ENCODE results near the gene CEP112. TPM values are rescaled to one million over a fixed set of nuclear protein-coding genes. Genes with fewer than 3 reads are reported as not detected.

CEP112 gene
- total and polyA plus RNA-seq, 2 donors (not counting 3 experiments of a cell fraction or from before 2014, with no cell fraction given): 1.5 to 25.3 TPM

- Histone ChIP-seq H3K27me3 (ENCODE audit: control insufficient read depth in 2 of 2, insufficient read depth in 2 of 2, low read length in 2 of 2) (peaks cover 8 to 10% of the 10 kb centered on the region in 2 experiments), H3K79me2 (ENCODE audit: control insufficient read depth, insufficient read depth, low read length) (no peaks in the 10 kb centered on the region), H4K20me1 (replicated peaks; ENCODE audit: control insufficient read depth, extremely low read depth, insufficient read depth, low read length) (no peaks in the 10 kb centered on the region), H3K27ac (ENCODE audit: insufficient read depth, low read depth, low read length) (no peak overlapping the region), H3K4me3 (replicated peaks in 1 of 3; ENCODE audit: insufficient read depth in 1 of 3, low read depth in 1 of 3, low read length in 3 of 3) (no peak overlapping the region), H2AFZ (ENCODE audit: low read depth, low read length) (no peak overlapping the region), H3K9ac (replicated peaks; ENCODE audit: extremely low read depth, insufficient read depth, low read length) (no peak overlapping the region), H3K9me1 (replicated peaks; ENCODE audit: control insufficient read depth, extremely low read depth, insufficient read depth, low read length) (no peaks in the 10 kb centered on the region), H3K36me3 (ENCODE audit: control insufficient read depth in 2 of 2, extremely low read depth in 1 of 2, insufficient read depth in 2 of 2, low read length in 2 of 2) (no peaks in the 10 kb centered on the region), H3K9me3 (replicated peaks; ENCODE audit: control insufficient read depth, insufficient read depth, low read length) (no peaks in the 10 kb centered on the region), H3K4me2 (ENCODE audit: insufficient read depth, low read length) (no peak overlapping the region), H3K4me1 (ENCODE audit: control insufficient read depth, extremely low read depth, insufficient read depth, low read length) (no peaks in the 10 kb centered on the region)
- ChIA-PET POLR2A (interaction anchor here (0.6 kb wide), 1 partner anchor 332 kb away, joined by 3 read pairs; no protein-coding TSS in a partner anchor), CTCF (interaction anchor here (1.1 to 1.6 kb wide), 2 partner anchors 12 to 15 kb away, joined by 3 to 5 read pairs; no protein-coding TSS in a partner anchor)
- BruUV-seq (replicated peaks): no TSS peak
- no peak for DNase-seq (ENCODE audit: low read depth, low spot score)
- no peak for TF ChIP-seq POLR2A (IDR thresholded peaks at IDR 0.05; ENCODE audit: low read depth, low read length)
- TF ChIP-seq MYC (IDR thresholded peaks at IDR 0.05; ENCODE audit: low read depth, low read length): no peak
- TF ChIP-seq EZH2 (IDR thresholded peaks at IDR 0.05; ENCODE audit: borderline replicate concordance, low read depth, low read length, severe bottlenecking): no peak
- TF ChIP-seq JUN (IDR thresholded peaks at IDR 0.05; ENCODE audit: borderline replicate concordance, insufficient read depth, insufficient read length, low read depth): no peak
- no peak for TF ChIP-seq GATA2 (IDR thresholded peaks at IDR 0.05; ENCODE audit: insufficient read depth, insufficient read length, low read depth, low read length)
- no peak for TF ChIP-seq POLR2AphosphoS5 (IDR thresholded peaks at IDR 0.05; ENCODE audit: insufficient read depth, low read depth, low read length)
- no peak for TF ChIP-seq CTCF (IDR thresholded peaks at IDR 0.05; ENCODE audit: extremely low read depth in 1 of 2, insufficient read depth in 1 of 2, low read depth in 1 of 2, low read length in 2 of 2)
- TF ChIP-seq FOS (IDR thresholded peaks at IDR 0.05; ENCODE audit: borderline replicate concordance, insufficient read depth, low read length): no peak
- dilution Hi-C loops (cut with MboI; ENCODE audit: extremely low pct_ligation_motif_present, low sequenced_read_pairs) (no loop called here), intact Hi-C loops (cut with micrococcal nuclease) (no loop called here)
- FAIRE-seq: no peak
These were observed 35.5 kb upstream of the CEP112 start for GRCh38 chr17:66227212-66228045.

Measured in endothelial cell of umbilical vein (primary cell).